GM19455 (cell line): ENCODE measurements around the gene LELP1.
"Not testable (repeated sequence)": the region's sequence is repeated elsewhere in the genome, so short reads cannot be mapped to it uniquely, and the experiment has no call there.

Experiments used
- ATAC-seq: cut with Tn5 transposase; IDR thresholded peaks from one replicate; pipeline ENCODE4 v1.9.1; 2021; ENCODE audit not compliant: unreplicated experiment

LELP1 gene

GRCh38 chr1:153228491-153228890 is 25.3 kb downstream of the LELP1 start:
- ATAC-seq: no peak

GRCh38 chr1:153229076-153229829 is 26.0 kb downstream of the LELP1 start:
- ATAC-seq: not testable (repeated sequence)

DNA sequence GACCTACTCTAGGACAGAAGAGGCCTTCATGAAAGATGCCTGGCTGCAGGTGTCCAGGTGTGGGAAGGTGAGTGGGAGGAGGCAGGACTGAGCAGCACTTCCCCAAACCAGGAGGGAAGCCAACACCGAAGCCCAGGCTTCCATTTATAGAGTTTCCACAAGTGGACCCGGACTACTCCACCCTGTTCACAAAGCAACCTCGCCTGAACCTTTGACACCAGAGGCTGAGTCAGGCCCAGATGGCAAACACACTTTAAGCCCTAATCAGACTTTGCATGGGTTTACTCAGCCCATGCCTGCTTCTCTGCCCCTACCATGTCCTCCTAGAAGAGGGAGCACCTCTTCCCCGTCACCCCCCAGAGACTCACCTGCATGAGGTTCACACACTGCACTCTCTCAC is 28.1 kb downstream of the LELP1 start:
- no peak for ATAC-seq

GRCh38 chr1:153231785-153232184 is 28.6 kb downstream of the LELP1 start:
- ATAC-seq: no peak

DNA sequence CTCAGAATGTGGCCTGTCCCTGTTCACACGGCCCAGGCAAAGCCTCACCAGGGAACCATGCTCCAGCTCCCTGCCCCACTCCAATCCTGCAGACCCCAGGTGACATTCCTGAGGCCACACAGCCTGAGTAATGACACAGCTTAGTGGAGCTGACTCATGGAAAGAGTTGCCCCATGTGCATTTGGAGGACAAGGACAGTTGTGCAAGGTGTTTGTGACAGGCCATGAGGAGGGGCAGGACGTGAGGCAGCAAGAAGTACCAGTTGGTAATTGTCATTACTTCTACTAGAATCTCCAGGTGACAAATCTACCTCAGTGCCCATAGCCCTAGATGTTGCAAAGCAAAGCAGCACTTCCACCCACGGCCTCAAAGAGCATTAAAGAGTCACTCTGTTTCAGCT is 29.3 kb downstream of the LELP1 start:
- ATAC-seq: no peak

DNA sequence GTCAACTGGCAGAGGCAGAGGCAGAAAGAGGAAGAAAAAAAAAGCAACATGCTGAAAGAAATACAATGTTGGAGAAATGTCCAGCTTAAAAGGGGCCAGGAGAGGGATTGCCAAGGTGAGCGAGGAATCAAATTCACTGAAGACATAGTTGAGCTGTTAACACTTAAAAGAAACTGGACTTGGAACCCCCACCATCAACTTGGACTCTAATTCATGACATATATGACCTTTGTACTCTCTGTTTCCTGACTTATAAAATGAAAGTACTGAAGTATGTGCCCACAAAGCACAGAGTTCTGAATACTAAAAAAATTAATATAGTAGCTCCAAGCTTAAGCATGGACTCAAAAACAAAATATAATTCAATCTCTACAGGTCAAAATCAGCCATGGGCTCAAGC is 30.2 kb downstream of the LELP1 start:
- no peak for ATAC-seq

- no peak for ATAC-seq
Measured at GRCh38 chr1:153238527-153238926, 35.3 kb downstream of the LELP1 start.

- ATAC-seq: no peak
Measured at GRCh38 chr1:153242160-153242559, 38.9 kb downstream of the LELP1 start.

DNA sequence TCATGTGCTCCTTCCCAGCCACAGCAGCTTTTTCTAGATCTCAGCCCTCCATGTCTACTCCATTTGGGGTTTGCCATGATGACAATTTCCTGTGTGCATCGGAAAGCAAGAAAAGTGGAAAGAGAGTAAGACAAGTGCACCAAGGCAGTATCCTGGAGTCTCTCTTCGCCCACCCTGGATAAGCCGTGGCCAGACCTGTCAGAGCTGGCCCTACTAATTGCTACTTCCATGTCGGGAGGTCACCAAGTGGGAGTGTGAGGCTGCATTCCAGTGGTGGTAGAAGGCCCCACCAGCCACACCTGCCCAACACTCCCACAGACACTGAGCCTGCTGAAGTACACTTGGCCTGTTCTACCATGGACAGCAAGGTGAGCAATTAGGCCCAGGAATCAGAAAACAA is 42.2 kb downstream of the LELP1 start:
- ATAC-seq: no peak

GRCh38 chr1:153246018-153246417 is 42.8 kb downstream of the LELP1 start:
- ATAC-seq: no peak

DNA sequence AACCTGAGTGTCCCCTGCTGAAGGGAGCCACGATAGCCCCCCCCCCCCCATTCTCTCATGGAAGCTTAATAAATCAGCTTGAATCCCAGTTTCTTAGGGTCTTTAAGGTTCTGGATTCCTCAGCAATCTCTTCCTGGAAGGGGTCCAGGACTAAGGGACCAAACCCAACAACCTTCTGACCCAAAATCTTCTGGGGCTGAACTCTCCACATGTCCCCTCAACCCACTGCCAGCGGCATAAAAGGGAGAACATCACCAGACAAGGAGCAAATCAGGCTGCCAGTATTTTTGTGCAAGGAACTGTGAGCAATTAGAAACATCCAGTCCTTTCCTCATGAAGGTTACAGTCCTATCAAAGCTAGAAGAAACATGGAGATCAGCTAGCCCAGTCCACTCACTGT is 43.6 kb downstream of the LELP1 start:
- no peak for ATAC-seq

DNA sequence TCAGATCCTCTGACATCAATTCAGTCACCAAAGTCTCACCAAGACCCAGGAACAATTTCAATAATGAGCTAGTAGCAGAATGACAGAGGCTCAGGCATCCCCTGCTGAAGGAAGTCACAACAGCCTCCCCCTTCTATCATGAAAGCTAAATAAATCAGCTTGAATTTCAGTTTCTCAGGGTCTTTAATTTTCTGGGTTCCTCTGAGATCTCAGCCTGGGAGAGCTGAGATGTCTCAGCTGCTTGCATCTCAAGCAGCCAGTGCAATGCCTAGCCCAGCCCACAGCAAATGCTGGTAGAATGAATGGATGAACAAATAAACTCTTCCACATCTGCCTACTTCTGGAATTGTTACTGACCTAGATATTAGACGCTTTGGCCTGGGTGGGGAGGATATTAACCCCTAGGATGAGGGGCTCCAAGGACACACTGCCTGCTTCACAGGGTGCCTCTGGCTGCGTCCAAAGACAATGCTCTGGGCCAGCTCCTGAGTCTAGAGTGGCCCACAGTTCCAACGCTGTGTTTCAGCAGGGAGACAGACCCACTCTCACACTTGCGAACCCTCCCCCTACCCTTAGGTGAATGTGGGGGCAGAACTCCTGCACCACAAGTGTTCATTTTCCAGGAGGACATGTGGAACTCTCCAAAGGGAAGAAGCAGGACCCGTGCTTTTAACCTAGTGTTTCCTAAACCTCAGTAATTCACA is 45.1 kb downstream of the LELP1 start:
- ATAC-seq: no peak

- no peak for ATAC-seq
Measured at GRCh38 chr1:153250166-153250565, 46.9 kb downstream of the LELP1 start.

DNA sequence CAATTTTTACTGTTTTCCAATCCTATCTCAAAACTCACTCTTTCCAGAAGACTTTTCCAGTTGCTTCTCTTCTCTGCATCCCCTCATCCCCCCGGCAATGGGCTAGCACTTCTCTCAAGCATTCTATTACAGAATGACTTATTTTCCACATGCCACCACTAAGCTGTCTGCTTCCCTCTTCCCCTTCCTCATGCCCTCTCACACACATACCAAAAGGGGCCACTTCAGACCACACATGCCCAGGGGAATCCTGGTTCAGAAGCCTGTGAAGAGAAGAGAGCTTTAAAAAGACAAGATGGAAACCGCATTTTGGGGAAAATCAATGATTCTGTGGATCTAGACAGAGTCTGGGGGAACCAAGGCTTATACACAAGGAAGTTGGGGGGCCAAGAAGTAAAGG is 47.9 kb downstream of the LELP1 start:
- ATAC-seq: no peak

DNA sequence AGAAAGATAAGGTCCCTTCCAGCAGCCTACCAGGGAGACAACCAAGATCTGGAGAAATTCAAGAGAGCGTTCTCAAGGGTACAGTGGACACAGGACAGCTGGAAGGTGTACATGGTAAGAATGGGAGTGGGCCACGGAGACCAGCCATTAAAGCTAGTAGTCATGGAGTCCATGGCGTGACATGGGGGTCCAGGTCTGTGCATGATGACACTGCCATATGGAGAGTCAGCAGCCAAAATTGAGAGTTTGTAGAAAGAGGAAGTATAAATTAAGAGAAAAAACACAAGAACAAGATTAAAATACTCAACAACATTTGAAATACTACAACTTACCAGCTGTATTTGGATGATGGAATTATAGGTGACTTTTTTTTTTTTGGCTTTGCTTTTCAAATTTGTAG is 48.3 kb downstream of the LELP1 start:
- no peak for ATAC-seq

- no peak for ATAC-seq
Measured at GRCh38 chr1:153251988-153252387, 48.8 kb downstream of the LELP1 start.

- ATAC-seq: no peak
Measured at GRCh38 chr1:153253076-153253475, 49.8 kb downstream of the LELP1 start.

DNA sequence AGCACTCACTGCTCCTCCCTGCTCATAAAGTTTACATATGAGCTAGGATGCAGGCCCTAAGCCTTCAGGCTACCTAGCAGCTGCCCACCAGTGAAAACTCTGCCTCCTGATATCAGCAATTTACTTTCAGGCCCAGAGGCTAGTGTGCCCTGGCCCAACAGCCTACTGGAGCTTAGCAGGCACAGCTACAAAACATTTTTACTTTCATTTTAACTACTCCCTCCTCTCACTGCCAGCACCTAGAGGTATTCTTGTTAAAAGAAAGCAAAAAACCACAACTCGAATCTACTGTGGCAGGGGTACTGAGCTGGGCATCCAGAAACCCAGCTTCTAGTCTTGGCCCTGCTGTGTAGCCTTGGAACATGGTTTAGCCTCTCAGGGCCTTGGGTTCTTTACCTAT is 50.5 kb downstream of the LELP1 start:
- ATAC-seq: no peak
